Measurements from ENCODE around the gene CNTNAP2.

- TF ChIP-seq SUZ12 (IDR thresholded peaks at IDR 0.05; ENCODE audit: extremely low read depth, insufficient read depth, insufficient read length), result no peak
- no peak for TF ChIP-seq YY1 (IDR thresholded peaks at IDR 0.05; ENCODE audit: insufficient read depth, insufficient read length)
Measured at GRCh38 chr7:148463210-148463609, 2346.6 kb downstream of the CNTNAP2 start.
